Endothelial cell of umbilical vein (primary cell): ENCODE results near the gene ILF2. TPM values are rescaled to one million over a fixed set of nuclear protein-coding genes. Genes with fewer than 3 reads are reported as not detected.

Experiments
- BruUV-seq: library from RNA; stranded (reverse); fragments of 400-500 nt; replicated peaks from 2 replicates; lab custom pipeline; 2021; lab: Mats Ljungman, UMichigan
- CTCF ChIA-PET: fragments of 300-600, 350-600 bp; sonication (Branson Sonifier 250); formaldehyde crosslinking; loops from one replicate; lab custom pipeline; 2021; ENCODE audit warnings: antibody characterized with exemption, inconsistent platforms; lab: Charles Lee
- POLR2A ChIA-PET: fragments of 300-600, 350-600 bp; sonication (Branson Sonifier 250); formaldehyde crosslinking; loops from one replicate; lab custom pipeline; 2021; ENCODE audit warnings: antibody characterized with exemption, inconsistent platforms; lab: Charles Lee
- DNase-seq: peaks from one replicate; pipeline ENCODE4 v3.0.0-alpha.2; 2011; ENCODE audit warnings: low read depth, low spot score
- FAIRE-seq: peaks from 2 replicates; lab custom pipeline; 2011; peaks lifted over from hg19 to GRCh38; lab: Jason Lieb, UNC
- H2AFZ ChIP-seq: 2 replicates; pipeline ENCODE4 v1.6.0; 2012; ENCODE audit warnings: low read depth, low read length, control low read depth, inconsistent platforms
- H3K27ac ChIP-seq: 2 replicates; pipeline ENCODE4 v1.5.1; 2011; ENCODE audit warnings: low read depth, mild to moderate bottlenecking, control low read depth, low read length, moderate library complexity; ENCODE audit not compliant: insufficient read depth
- H3K27me3 ChIP-seq, 2 experiments: 2 replicates each; pipeline versions ENCODE4 v1.6.0 to v1.6.1; 2011; ENCODE audit warnings: low read length in 2 of 2, mixed read lengths in 1 of 2; ENCODE audit not compliant: control insufficient read depth in 2 of 2, insufficient read depth in 2 of 2
- H3K36me3 ChIP-seq, 2 experiments: 2 replicates in 1 of 2; 3 replicates in 1 of 2; pipeline ENCODE4 v1.5.1; 2011; ENCODE audit warnings: low read length in 2 of 2, mild to moderate bottlenecking in 1 of 2, moderate library complexity in 1 of 2; ENCODE audit not compliant: control insufficient read depth in 2 of 2, insufficient read depth in 2 of 2; ENCODE audit errors: extremely low read depth in 1 of 2
- H3K4me1 ChIP-seq: 3 replicates; pipeline ENCODE4 v1.5.1; 2011; ENCODE audit warnings: mild to moderate bottlenecking, low read length; ENCODE audit not compliant: control insufficient read depth, insufficient read depth; ENCODE audit errors: extremely low read depth
- H3K4me2 ChIP-seq: 2 replicates; pipeline ENCODE4 v1.6.1; 2011; ENCODE audit warnings: low read length, control low read depth, mixed read lengths; ENCODE audit not compliant: insufficient read depth
- H3K4me3 ChIP-seq, 3 experiments: fragments of 200-600 bp in 1 of 3; sonication (generic), shearing (Covaris generic) in 1 of 3; replicated peaks in 1 of 3; 2 replicates each; pipeline ENCODE4 v1.5.1; 2011 to 2016; ENCODE audit warnings: control low read depth in 3 of 3, low read length in 3 of 3, mild to moderate bottlenecking in 2 of 3, inconsistent platforms in 1 of 3, low read depth in 1 of 3, moderate library complexity in 1 of 3; ENCODE audit not compliant: insufficient read depth in 1 of 3
- H3K79me2 ChIP-seq: 2 replicates; pipeline ENCODE4 v1.6.0; 2012; ENCODE audit warnings: low read length, inconsistent platforms; ENCODE audit not compliant: control insufficient read depth, insufficient read depth
- H3K9ac ChIP-seq: replicated peaks from 2 replicates; pipeline ENCODE3; 2011; ENCODE audit warnings: low read length, control low read depth; ENCODE audit not compliant: insufficient read depth; ENCODE audit errors: extremely low read depth
- H3K9me1 ChIP-seq: replicated peaks from 3 replicates; pipeline ENCODE4 v1.6.0; 2011; ENCODE audit warnings: mild to moderate bottlenecking, low read length; ENCODE audit not compliant: control insufficient read depth, insufficient read depth; ENCODE audit errors: extremely low read depth
- H3K9me3 ChIP-seq: replicated peaks from 2 replicates; pipeline ENCODE4 v1.5.1; 2012; ENCODE audit warnings: low read length, inconsistent platforms; ENCODE audit not compliant: control insufficient read depth, insufficient read depth
- H4K20me1 ChIP-seq: replicated peaks from 2 replicates; pipeline ENCODE3; 2011; ENCODE audit warnings: mild to moderate bottlenecking, low read length; ENCODE audit not compliant: control insufficient read depth, insufficient read depth; ENCODE audit errors: extremely low read depth
- EZH2 ChIP-seq: IDR thresholded peaks from 2 replicates; pipeline ENCODE4 v1.6.1; 2012; ENCODE audit warnings: borderline replicate concordance, low read depth, mild to moderate bottlenecking, moderate library complexity, low read length, inconsistent platforms; ENCODE audit not compliant: severe bottlenecking
- FOS ChIP-seq: IDR thresholded peaks from 2 replicates; pipeline ENCODE4 v1.6.1; 2011; ENCODE audit warnings: mild to moderate bottlenecking, low read length, moderate library complexity, borderline replicate concordance; ENCODE audit not compliant: insufficient read depth
- GATA2 ChIP-seq: IDR thresholded peaks from 2 replicates; pipeline ENCODE4 v1.7.0; 2011; ENCODE audit warnings: low read depth, mild to moderate bottlenecking, moderate library complexity, mixed read lengths, low read length; ENCODE audit not compliant: insufficient read length, insufficient read depth
- JUN ChIP-seq: IDR thresholded peaks from 2 replicates; pipeline ENCODE4 v1.6.1; 2011; ENCODE audit warnings: borderline replicate concordance, low read depth; ENCODE audit not compliant: insufficient read length, insufficient read depth
- MYC ChIP-seq: IDR thresholded peaks from one replicate; pipeline ENCODE4 v1.6.1; 2011; ENCODE audit warnings: mild to moderate bottlenecking, low read depth, low read length
- POLR2A ChIP-seq: IDR thresholded peaks from 2 replicates; pipeline ENCODE4 v1.6.1; 2012; ENCODE audit warnings: low read depth, mild to moderate bottlenecking, control low read depth, low read length
- POLR2AphosphoS5 ChIP-seq: IDR thresholded peaks from 2 replicates; pipeline ENCODE4 v1.6.1; 2012; ENCODE audit warnings: low read depth, mild to moderate bottlenecking, control low read depth, low read length, moderate library complexity; ENCODE audit not compliant: insufficient read depth
- dilution Hi-C: fragments of 300-500 bp; cut with MboI; formaldehyde crosslinking; loops from one replicate; pipeline ENCODE4 v1.15.0; 2019; ENCODE audit warnings: low sequenced_read_pairs; ENCODE audit not compliant: extremely low pct_ligation_motif_present
- intact Hi-C: fragments of 100-400 bp; cut with micrococcal nuclease; formaldehyde crosslinking; loops from one replicate; pipeline ENCODE4 v1.10.0; 2022
- polyA plus RNA-seq, 4 experiments: library from polyadenylated mRNA; depleted of rRNA in 3 of 4; stranded (reverse) in 3 of 4; unstranded in 1 of 4; fragments of >200 nt; gene quantifications; 2 replicates each; pipeline versions ENCODE4 v1.2.1 to v1.2.3, GENCODE V29; 2011 to 2012; ENCODE audit warnings: missing spikeins in 1 of 4
- total RNA-seq: library from RNA; stranded (reverse); gene quantifications from 2 replicates; pipeline ENCODE4 v1.2.3, GENCODE V29; 2021
- TF ChIP-seq, protein P1 (sequence below), 2 donors: IDR thresholded peaks; 1 replicate in 1 of 2; 2 replicates in 1 of 2; pipeline ENCODE4 v1.5.1; 2011; ENCODE audit warnings: low read length in 2 of 2, mild to moderate bottlenecking in 2 of 2, moderate library complexity in 2 of 2, control low read depth in 1 of 2, inconsistent platforms in 1 of 2, low read depth in 1 of 2; ENCODE audit not compliant: insufficient read depth in 1 of 2; ENCODE audit errors: extremely low read depth in 1 of 2
- TF ChIP-seq, protein P2 (sequence below): IDR thresholded peaks from 2 replicates; pipeline ENCODE4 v1.6.1; 2011; ENCODE audit not compliant: insufficient read depth, insufficient read length

ILF2 gene
- total and polyA plus RNA-seq, 2 donors (not counting 3 experiments of a cell fraction or from before 2014, with no cell fraction given): 271 to 303 TPM

DNA sequence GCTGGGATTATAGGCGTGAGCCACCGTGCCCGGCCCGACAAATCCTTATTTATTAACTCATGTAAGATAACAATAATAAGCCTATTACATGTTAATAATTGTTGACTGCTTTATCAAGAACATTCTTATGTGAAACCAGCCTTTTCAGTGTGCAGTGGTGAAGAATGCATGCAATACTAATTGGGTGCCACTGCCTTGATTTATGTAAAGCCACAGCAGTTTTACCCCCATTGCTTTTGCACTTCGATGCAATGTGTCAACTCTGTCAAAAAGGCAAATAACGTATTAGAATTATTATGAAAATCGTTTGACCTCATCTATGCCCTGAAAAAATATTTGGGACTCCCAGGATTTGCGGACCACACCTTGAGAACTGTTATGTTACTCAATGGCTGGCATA, 25.9 kb upstream of the ILF2 start:
- H4K20me1 ChIP-seq: no peaks in the 10 kb centered on the region
- dilution Hi-C loops (no loop called here), intact Hi-C loops (loop anchor here (5.0 kb wide), 1 partner anchor 576 kb away; the partner anchor contains the start of gene HAX1)
- ChIA-PET CTCF (interaction anchor here (0.7 to 1.2 kb wide), 2 partner anchors 31 to 37 kb away, joined by 3 to 4 read pairs; partner anchors contain the start of gene INTS3), POLR2A (no interaction called here)
- H3K27me3 ChIP-seq: no peaks in the 10 kb centered on the region
- DNase-seq: no peak
- H3K4me3 ChIP-seq: no peak overlapping the region
- no peak overlapping the region for H3K9ac ChIP-seq
- no peak overlapping the region for H3K4me2 ChIP-seq
- H3K9me1 ChIP-seq: no peaks in the 10 kb centered on the region
- no peak overlapping the region for H2AFZ ChIP-seq
- no TSS peak for BruUV-seq
- peaks cover 26% of the 10 kb centered on the region for H3K4me1 ChIP-seq
- no peak overlapping the region for H3K27ac ChIP-seq
- no peaks in the 10 kb centered on the region for H3K9me3 ChIP-seq
- TF ChIP-seq, protein P1, sequence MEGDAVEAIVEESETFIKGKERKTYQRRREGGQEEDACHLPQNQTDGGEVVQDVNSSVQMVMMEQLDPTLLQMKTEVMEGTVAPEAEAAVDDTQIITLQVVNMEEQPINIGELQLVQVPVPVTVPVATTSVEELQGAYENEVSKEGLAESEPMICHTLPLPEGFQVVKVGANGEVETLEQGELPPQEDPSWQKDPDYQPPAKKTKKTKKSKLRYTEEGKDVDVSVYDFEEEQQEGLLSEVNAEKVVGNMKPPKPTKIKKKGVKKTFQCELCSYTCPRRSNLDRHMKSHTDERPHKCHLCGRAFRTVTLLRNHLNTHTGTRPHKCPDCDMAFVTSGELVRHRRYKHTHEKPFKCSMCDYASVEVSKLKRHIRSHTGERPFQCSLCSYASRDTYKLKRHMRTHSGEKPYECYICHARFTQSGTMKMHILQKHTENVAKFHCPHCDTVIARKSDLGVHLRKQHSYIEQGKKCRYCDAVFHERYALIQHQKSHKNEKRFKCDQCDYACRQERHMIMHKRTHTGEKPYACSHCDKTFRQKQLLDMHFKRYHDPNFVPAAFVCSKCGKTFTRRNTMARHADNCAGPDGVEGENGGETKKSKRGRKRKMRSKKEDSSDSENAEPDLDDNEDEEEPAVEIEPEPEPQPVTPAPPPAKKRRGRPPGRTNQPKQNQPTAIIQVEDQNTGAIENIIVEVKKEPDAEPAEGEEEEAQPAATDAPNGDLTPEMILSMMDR (IDR thresholded peaks at IDR 0.05; ENCODE audit: extremely low read depth in 1 of 2, insufficient read depth in 1 of 2, low read depth in 1 of 2, low read length in 2 of 2): no peak
- TF ChIP-seq, protein P2, sequence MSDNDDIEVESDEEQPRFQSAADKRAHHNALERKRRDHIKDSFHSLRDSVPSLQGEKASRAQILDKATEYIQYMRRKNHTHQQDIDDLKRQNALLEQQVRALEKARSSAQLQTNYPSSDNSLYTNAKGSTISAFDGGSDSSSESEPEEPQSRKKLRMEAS: no peak
- H3K36me3 ChIP-seq: peaks cover 0 to 3% of the 10 kb centered on the region in 2 experiments
- FAIRE-seq: no peak
- no peaks in the 10 kb centered on the region for H3K79me2 ChIP-seq

DNA sequence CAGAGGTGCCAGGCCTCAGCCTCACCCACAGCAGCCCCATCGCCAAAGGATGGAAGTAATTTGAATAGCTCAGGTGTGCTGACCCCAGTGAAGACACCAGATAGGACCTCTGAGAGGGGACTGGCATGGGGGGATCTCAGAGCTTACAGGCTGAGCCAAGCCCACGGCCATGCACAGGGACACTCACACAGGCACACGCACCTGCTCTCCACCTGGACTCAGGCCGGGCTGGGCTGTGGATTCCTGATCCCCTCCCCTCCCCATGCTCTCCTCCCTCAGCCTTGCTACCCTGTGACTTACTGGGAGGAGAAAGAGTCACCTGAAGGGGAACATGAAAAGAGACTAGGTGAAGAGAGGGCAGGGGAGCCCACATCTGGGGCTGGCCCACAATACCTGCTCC, 22.7 kb upstream of the ILF2 start:
- BruUV-seq: no TSS peak
- ChIA-PET CTCF (interaction anchor here (0.6 kb wide), 1 partner anchor 72 kb away, joined by 3 read pairs; no protein-coding TSS in a partner anchor), POLR2A (no interaction called here)
- peaks cover 15% of the 10 kb centered on the region for H3K4me1 ChIP-seq
- no peak overlapping the region for H3K27ac ChIP-seq
- TF ChIP-seq, protein P1 (IDR thresholded peaks at IDR 0.05; ENCODE audit: extremely low read depth in 1 of 2, insufficient read depth in 1 of 2, low read depth in 1 of 2, low read length in 2 of 2): no peak
- TF ChIP-seq FOS (no peak), EZH2 (no peak), JUN (no peak), MYC (no peak), POLR2AphosphoS5 (no peak), POLR2A (no peak), GATA2 (no peak)
- TF ChIP-seq, protein P2: no peak
- no peak overlapping the region for H2AFZ ChIP-seq
- no peak for FAIRE-seq
- DNase-seq: no peak
- no peaks in the 10 kb centered on the region for H3K9me3 ChIP-seq
- no peaks in the 10 kb centered on the region for H3K9me1 ChIP-seq
- intact Hi-C loops: no loop called here
- H3K27me3 ChIP-seq: no peaks in the 10 kb centered on the region
- no peak overlapping the region for H3K4me3 ChIP-seq
- dilution Hi-C loops: no loop called here
- no peaks in the 10 kb centered on the region for H4K20me1 ChIP-seq
- no peaks in the 10 kb centered on the region for H3K79me2 ChIP-seq
- H3K4me2 ChIP-seq: no peak overlapping the region
- H3K36me3 ChIP-seq: peaks cover 0 to 10% of the 10 kb centered on the region in 2 experiments
- H3K9ac ChIP-seq: no peak overlapping the region
